COLO668 (cell line): ENCODE results near the gene PNKP.

Experiments
- DNase-seq: peaks from one replicate; lab custom pipeline; 2025; ENCODE audit not compliant: unreplicated experiment; lab: John Stamatoyannopoulos, UW

The PNKP gene

GRCh38 chr19:49890349-49891311 is 23.3 kb upstream of the PNKP start:
- DNase-seq = peak; percentile 84

GRCh38 chr19:49889687-49890348 is 22.4 kb upstream of the PNKP start:
- DNase-seq = peak; percentile 89

GRCh38 chr19:49889038-49889686 is 21.8 kb upstream of the PNKP start:
- no peak for DNase-seq

GRCh38 chr19:49888510-49888824 is 21.1 kb upstream of the PNKP start:
- DNase-seq = peak; percentile 52

- DNase-seq = peak; percentile 50
Measured at GRCh38 chr19:49887665-49888509, 20.5 kb upstream of the PNKP start.

- peak; percentile 12 for DNase-seq
Measured at GRCh38 chr19:49887037-49887664, 19.8 kb upstream of the PNKP start.

GRCh38 chr19:49884760-49885159 is 17.4 kb upstream of the PNKP start:
- no peak for DNase-seq

- DNase-seq = no peak
Measured at GRCh38 chr19:49884109-49884508, 16.7 kb upstream of the PNKP start.

- no peak for DNase-seq
Measured at GRCh38 chr19:49883094-49883493, 15.7 kb upstream of the PNKP start.

- DNase-seq = no peak
Measured at GRCh38 chr19:49882643-49883042, 15.3 kb upstream of the PNKP start.

- peak; percentile 13 for DNase-seq
Measured at GRCh38 chr19:49881672-49882394, 14.5 kb upstream of the PNKP start.

- no peak for DNase-seq
Measured at GRCh38 chr19:49881186-49881585, 13.8 kb upstream of the PNKP start.

- no peak for DNase-seq
Measured at GRCh38 chr19:49880162-49880869, 12.9 kb upstream of the PNKP start.

GRCh38 chr19:49879243-49879963 is 12.0 kb upstream of the PNKP start:
- DNase-seq = no peak

GRCh38 chr19:49878744-49879070 is 11.3 kb upstream of the PNKP start:
- no peak for DNase-seq

- DNase-seq = peak; percentile 97
Measured at GRCh38 chr19:49877879-49878743, 10.7 kb upstream of the PNKP start.

GRCh38 chr19:49877020-49877878 is 9.9 kb upstream of the PNKP start, which contains the start of the genes AKT1S1 and TBC1D17:
Gene AKT1S1 (minus strand): TSS chr19:49877355. CDS start chr19:49873295, 4,060 bp downstream.
Gene TBC1D17 (plus strand): TSS chr19:49877702. CDS start chr19:49877724, 22 bp downstream.
- DNase-seq = peak; percentile 98
